ENCODE results near the gene CTSW.

Gene CTSW

DNA sequence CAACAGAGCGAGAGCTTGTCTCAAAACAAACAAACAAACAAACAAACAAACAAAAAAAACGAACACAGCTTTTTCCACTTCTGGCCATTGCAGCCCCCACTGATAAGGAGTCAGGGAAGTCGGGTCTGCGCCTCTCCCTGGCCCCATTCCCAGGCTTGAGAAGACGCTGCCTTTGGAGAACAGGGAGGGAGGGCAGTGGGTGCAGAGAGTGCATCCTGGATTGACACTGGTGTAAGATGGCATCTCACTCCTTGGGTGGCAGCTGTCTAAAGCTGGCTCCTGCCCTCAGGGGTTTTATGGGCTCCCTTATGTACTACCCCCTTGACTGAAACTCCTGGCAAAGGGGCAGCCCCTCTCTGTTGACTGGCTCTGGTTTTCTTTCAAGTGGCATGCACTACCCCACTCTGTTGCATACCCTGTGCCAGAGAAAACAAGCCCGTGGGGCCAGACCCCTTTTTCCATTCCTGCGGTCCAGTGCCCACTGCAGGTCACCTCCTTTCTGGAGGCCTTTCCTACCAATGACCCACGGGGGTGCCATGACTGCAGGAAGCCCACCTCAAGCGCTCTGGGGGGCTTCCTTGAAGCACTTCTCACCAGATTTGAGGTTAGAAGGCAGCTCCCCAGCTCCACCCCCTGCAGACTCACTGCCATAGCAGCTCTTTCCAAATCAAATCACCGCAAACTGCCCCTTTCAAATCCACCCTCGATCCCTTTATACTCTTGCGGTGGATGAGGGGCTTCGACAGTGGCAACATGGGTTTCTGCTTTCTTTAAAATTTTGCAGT, 52.3 kb downstream of the CTSW start:
- no peak for DNase-seq (ENCODE audit: low spot score)

DNA sequence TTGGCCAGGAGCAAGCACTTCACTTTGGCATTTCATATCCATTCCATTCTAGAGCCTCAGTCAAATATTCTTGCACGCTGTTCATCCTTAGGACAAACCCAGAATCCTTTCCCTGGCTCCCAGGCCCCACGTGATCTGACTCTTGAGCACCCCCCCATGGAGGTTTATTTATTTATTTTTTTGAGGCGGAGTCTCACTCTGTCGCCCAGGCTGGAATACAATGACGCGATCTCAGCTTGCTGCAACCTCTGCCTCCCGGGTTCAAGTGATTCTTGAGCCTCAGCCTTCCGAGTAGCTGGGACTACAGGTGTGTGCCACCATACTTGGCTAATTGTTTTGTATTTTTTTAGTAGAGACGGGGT, 52.9 kb downstream of the CTSW start:
- DNase-seq (ENCODE audit: low spot score): no peak
